Lung (tissue), 12 donors: ENCODE measurements around the gene CHD9. TPM values are rescaled to one million over a fixed set of nuclear protein-coding genes. Genes with fewer than 3 reads are reported as not detected.
A peak's percentile ranks its signal among the peaks of the same experiment; 100 is the strongest.

Experiments used
- ATAC-seq: fragments of 200-7000 bp; cut with Tn5 transposase; one replicate; pipeline ENCODE4 v1.9.1; 2020; ENCODE audit warnings: moderate number of reproducible peaks; ENCODE audit not compliant: insufficient read depth, low FRiP score
- DNase-seq, 3 donors: peaks; one replicate each; pipeline ENCODE4 v3.0.0-alpha.2; 2013 to 2017
- H3K27ac ChIP-seq, 2 donors: one replicate each; pipeline ENCODE4 v1.5.1; 2013; ENCODE audit warnings: mild to moderate bottlenecking in 2 of 2, moderate library complexity in 2 of 2, control low read depth in 1 of 2, inconsistent platforms in 1 of 2, low read depth in 1 of 2, low read length in 1 of 2
- H3K27me3 ChIP-seq, 3 donors: one replicate each; pipeline ENCODE4 v1.5.1; 2013; ENCODE audit warnings: low read length in 2 of 3; ENCODE audit not compliant: control insufficient read depth in 3 of 3, insufficient read depth in 3 of 3
- H3K36me3 ChIP-seq, 4 donors: one replicate each; pipeline ENCODE4 v1.5.1; 2013; ENCODE audit warnings: low read length in 4 of 4, mild to moderate bottlenecking in 1 of 4, moderate library complexity in 1 of 4; ENCODE audit not compliant: control insufficient read depth in 4 of 4, insufficient read depth in 4 of 4
- H3K4me1 ChIP-seq, 5 donors: one replicate each; pipeline ENCODE4 v1.5.1; 2013; ENCODE audit warnings: low read length in 5 of 5, mild to moderate bottlenecking in 2 of 5, moderate library complexity in 1 of 5; ENCODE audit not compliant: control insufficient read depth in 5 of 5, insufficient read depth in 5 of 5
- H3K4me3 ChIP-seq: one replicate; pipeline ENCODE4 v1.5.1; 2013; ENCODE audit warnings: mild to moderate bottlenecking, control low read depth, moderate library complexity
- H3K9ac ChIP-seq, 2 donors: one replicate each; pipeline ENCODE4 v1.5.1; 2013; ENCODE audit warnings: low read length in 2 of 2, control low read depth in 1 of 2; ENCODE audit not compliant: insufficient read depth in 1 of 2
- H3K9me3 ChIP-seq, 4 donors: one replicate each; pipeline ENCODE4 v1.5.1; 2013; ENCODE audit warnings: low read length in 3 of 4, mild to moderate bottlenecking in 1 of 4, moderate library complexity in 1 of 4; ENCODE audit not compliant: control insufficient read depth in 4 of 4, insufficient read depth in 3 of 4
- WGBS, 2 donors: extraction: QIAGEN DNeasy Blood & Tissue Kit; methylation state at CpG; one replicate each; pipeline ENCODE4 v1.1.7; 2013; 5-methylcytosine and 5-hydroxymethylcytosine counted together
- polyA plus RNA-seq, 2 donors: library from polyadenylated mRNA; stranded (reverse); fragments of 200-250 nt; gene quantifications; one replicate each; pipeline ENCODE4 v1.2.1, GENCODE V29; 2013
- total RNA-seq, 2 donors: library from RNA; depleted of rRNA in 1 of 2; stranded (reverse); fragments of >200 nt in 1 of 2; gene quantifications; one replicate each; pipeline ENCODE4 v1.2.1, GENCODE V29; 2014 to 2021
- TF ChIP-seq, protein P1 (sequence below): IDR thresholded peaks from 2 replicates; pipeline ENCODE4 v1.5.1; 2012; ENCODE audit warnings: mild to moderate bottlenecking; ENCODE audit errors: control extremely low read depth, extremely low read depth
- donor health status: control.
- donor health status: control.
- donor health status: Bipolar disorder and iron deficiency.
- donor health status: healthy.
- donor health status: DM: yes; HTN: yes; CAD: no.

Gene CHD9
- total and polyA plus RNA-seq, 4 donors, result 12.7 to 138 (median 39.4) TPM

DNA sequence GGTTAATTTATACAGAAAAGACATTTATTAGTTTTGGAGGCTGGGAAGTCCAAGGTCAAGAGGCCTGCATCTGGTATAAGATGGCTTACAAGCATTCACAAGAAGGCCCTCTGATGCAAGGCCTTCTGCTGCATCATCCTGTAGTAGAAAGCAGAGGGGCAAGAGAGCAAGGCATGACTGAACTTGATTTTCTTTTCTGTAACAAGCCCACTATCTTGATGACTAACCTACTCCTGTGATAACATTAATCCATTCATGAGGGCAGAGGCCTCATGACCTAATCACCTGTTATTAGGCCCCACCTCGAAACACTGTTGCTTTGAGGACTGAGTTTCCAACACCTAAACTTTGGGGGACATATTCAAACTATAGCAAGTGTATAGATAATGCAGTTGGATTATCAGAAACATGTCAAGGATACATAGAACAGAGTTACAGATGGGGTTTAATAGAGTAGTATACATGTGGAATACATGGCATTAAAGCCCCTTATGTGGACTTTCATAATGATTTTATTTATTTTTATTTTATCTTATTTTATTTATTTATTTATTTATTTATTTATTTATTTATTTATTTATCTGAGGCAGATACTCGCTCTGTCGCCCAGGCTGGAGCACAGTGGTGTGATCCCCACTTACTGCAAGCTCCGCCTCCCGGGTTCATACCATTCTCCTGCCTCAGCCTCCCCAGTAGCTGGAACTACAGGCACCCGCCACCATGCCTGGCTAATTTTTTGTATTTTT is 88.2 kb downstream of the CHD9 start:
- ATAC-seq, result no peak
- no peak overlapping the region for H3K9ac ChIP-seq
- no peak overlapping the region for H3K4me3 ChIP-seq
- TF ChIP-seq, protein P1, sequence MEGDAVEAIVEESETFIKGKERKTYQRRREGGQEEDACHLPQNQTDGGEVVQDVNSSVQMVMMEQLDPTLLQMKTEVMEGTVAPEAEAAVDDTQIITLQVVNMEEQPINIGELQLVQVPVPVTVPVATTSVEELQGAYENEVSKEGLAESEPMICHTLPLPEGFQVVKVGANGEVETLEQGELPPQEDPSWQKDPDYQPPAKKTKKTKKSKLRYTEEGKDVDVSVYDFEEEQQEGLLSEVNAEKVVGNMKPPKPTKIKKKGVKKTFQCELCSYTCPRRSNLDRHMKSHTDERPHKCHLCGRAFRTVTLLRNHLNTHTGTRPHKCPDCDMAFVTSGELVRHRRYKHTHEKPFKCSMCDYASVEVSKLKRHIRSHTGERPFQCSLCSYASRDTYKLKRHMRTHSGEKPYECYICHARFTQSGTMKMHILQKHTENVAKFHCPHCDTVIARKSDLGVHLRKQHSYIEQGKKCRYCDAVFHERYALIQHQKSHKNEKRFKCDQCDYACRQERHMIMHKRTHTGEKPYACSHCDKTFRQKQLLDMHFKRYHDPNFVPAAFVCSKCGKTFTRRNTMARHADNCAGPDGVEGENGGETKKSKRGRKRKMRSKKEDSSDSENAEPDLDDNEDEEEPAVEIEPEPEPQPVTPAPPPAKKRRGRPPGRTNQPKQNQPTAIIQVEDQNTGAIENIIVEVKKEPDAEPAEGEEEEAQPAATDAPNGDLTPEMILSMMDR, result no peak
- no peaks in the 10 kb centered on the region for H3K27me3 ChIP-seq
- 97 to 100% methylated on average over 6 of the region's 6 CpGs for WGBS, 2 donors
- no peaks in the 10 kb centered on the region for H3K9me3 ChIP-seq
- H3K36me3 ChIP-seq, result no peaks in the 10 kb centered on the region
- H3K4me1 ChIP-seq, result peaks cover 0 to 17% (median 0%) of the 10 kb centered on the region in 5 donors
- DNase-seq, result no peak
- no peak overlapping the region for H3K27ac ChIP-seq

DNA sequence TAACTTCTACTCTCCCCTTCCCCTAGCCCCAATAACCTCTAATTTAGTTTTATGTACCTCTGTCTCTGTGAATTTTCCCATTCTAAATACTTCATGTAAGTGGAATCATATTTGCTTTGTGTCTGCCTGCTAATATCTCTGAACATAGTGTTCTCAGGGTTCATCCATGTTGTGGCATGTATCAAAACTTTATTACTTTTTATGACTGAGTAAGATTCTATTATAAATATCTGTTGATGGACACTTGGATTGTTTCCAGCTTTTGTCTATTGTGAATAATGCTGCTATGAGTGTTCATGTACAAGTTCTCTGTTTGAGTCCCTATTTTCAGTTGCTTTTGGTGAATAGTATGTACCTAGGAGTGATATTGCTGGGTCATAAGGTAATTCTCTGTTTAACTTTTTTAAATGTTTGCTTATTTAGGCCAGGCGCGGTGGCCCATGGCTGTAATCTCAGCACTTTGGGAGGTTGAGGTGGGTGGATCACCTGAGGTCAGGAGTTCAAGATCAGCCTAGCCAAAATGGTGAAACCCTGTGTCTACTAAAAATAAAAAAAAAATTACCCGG is 92.8 kb downstream of the CHD9 start:
- no peak for DNase-seq
- 89 to 92% methylated on average over 3 of the region's 3 CpGs for WGBS, 2 donors

DNA sequence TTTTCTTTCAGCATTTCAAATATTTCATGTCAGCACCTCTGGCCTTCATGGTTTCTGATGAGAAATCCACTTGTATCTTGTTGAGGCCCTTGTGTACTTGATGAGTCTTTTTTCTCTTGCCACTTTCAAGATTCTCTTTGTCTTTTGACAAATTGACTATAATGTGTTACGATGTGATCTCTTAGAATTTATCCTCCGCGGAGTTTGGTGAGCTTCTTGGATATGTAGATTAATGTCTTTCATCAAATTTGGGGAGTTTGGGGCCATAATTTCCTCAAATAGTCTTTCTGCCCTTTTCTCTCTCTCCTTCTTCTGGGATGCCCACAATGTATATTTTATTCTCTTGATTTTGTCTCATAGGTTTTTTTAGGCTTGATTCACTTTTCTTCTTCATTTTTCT is 96.0 kb downstream of the CHD9 start:
- H3K4me1 ChIP-seq, result peaks cover 0 to 14% (median 0%) of the 10 kb centered on the region in 5 donors
- H3K36me3 ChIP-seq, result peaks cover 0 to 7% (median 4%) of the 10 kb centered on the region in 4 donors
- H3K9me3 ChIP-seq, result peaks cover 0 to 4% (median 0%) of the 10 kb centered on the region in 4 donors
- H3K27me3 ChIP-seq, result no peaks in the 10 kb centered on the region
- ATAC-seq, result no peak
- no peak overlapping the region for H3K9ac ChIP-seq
- H3K4me3 ChIP-seq, result no peak overlapping the region
- TF ChIP-seq, protein P1, result no peak
- H3K27ac ChIP-seq, result no peak overlapping the region
- WGBS, 2 donors, result 99 to 100% methylated on average over 3 of the region's 3 CpGs
- DNase-seq, result no peak

More for the DNA sequence above, 92.8 kb downstream of the CHD9 start:
- Histone ChIP-seq H3K27ac (peak overlapping the region in 1 of 2 donors; percentile 66), H3K4me1 (peaks cover 0 to 13% (median 0%) of the 10 kb centered on the region in 5 donors), H3K9ac (no peak overlapping the region), H3K36me3 (peaks cover 0 to 6% (median 2%) of the 10 kb centered on the region in 4 donors), H3K4me3 (no peak overlapping the region), H3K27me3 (no peaks in the 10 kb centered on the region), H3K9me3 (peaks cover 0 to 4% (median 0%) of the 10 kb centered on the region in 4 donors)
- TF ChIP-seq, protein P1, result no peak
- ATAC-seq, result no peak
